ENCODE results near the gene IL31.

GRCh38 chr12:122155705-122156104, 18.3 kb downstream of the IL31 start:
- no peak for TF ChIP-seq CTCF (IDR thresholded peaks at IDR 0.05; ENCODE audit: low read length)
- no peak for TF ChIP-seq EZH2phosphoT487 (IDR thresholded peaks at IDR 0.05; ENCODE audit: low read length)
- TF ChIP-seq EZH2 (optimal IDR thresholded peaks at IDR 0.05; ENCODE audit: low read depth, low read length): no peak
